Suppressor macrophage treated with lipopolysaccharide for 4 hours (primary cell): ENCODE data around the gene PRIMPOL.
"Not testable (repeated sequence)": the region's sequence is repeated elsewhere in the genome, so short reads cannot be mapped to it uniquely, and the experiment has no call there.

Experiments
- DNase-seq: peaks from one replicate; pipeline ENCODE4 v3.0.0-alpha.2; 2020

The PRIMPOL gene

GRCh38 chr4:184649026-184649970 lies at the start of gene PRIMPOL, which contains the start of gene CASP3:
PRIMPOL (plus strand) TSS chr4:184649738; CDS start chr4:184657141, 7,403 bp downstream.
CASP3 (minus strand) TSS chr4:184649447; CDS start chr4:184638453, 10,994 bp downstream.
- peak; percentile 98 for DNase-seq

- not testable (repeated sequence) for DNase-seq
Measured at GRCh38 chr4:184600982-184601381, 48.6 kb upstream of the PRIMPOL start.

DNA sequence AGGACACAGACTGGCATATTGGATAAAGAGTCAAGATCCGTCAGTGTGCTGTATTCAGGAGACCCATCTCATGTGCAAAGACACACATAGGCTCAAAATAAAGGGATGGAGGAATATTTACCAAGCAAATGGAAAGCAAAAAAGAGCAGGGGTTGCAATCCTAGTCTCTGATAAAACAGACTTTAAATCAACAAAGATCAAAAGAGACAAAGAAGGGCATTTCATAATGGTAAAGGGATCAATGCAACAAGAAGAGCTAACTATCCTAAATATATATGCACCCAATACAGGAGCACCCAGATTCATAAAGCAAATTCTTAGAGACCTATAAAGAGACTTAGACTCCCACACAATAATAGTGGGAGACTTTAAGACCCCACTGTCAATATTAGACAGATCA lies 46.7 kb upstream of the PRIMPOL start:
- DNase-seq, result not testable (repeated sequence)

GRCh38 chr4:184607429-184607828 lies 42.1 kb upstream of the PRIMPOL start:
- not testable (repeated sequence) for DNase-seq

DNA sequence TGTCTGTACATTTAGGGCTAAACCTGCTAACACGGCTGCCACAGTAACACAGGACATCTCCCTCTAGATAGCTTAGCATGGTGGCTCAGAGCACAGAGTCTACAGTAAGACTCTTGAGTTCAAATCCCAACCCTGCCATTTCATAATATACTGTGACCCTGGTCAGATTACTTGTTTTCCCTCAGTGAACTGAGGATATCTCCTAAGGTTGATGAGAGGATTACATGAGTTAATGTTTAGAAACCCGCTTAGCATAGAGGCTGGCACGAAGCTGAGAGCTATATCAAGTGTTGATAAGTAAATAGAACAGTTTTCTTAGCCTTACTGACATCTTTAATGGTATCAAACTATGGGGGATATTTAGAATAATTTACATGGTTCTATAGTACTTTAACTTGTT lies 37.5 kb upstream of the PRIMPOL start:
- DNase-seq, result no peak

DNA sequence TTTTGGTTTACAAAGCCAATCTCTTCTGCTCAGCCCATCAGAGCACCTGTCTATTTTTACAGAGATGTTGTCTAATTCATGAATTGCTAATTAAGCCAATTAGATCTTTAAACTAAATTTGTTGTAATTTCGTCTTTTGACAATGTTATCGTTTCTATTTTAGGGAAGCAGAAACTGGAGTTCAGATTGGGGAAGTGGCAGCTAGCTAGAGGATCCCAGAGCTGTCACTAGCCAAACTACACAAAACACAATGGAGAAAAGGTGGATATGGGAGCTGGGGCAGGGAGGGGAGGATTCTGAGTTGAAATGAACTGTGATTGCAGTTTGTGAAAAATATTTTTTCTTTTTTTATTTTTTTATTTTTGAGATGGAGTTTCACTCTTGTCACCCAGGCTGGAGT lies 36.1 kb upstream of the PRIMPOL start:
- peak; percentile 31 for DNase-seq

- DNase-seq, result no peak
Measured at GRCh38 chr4:184614509-184614908, 35.0 kb upstream of the PRIMPOL start.

DNA sequence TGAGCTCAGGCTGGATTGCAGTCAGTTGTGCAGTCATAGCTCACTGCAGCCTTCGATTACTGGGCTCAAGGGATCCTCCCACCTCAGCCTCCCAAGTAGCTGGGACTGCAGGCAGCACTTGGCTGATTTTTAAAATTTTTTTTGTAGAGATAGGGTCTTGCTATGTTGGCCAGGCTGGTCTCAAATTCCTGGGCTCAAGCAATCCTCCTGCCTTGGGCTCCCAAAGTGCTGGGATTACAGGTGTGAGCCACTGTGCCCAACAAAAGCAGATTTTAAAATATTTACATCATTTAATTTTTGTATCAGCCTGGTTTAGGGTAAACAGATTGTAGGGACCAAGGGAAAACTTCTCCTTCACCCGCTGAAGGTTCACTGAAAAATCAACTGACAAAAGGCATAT lies 33.4 kb upstream of the PRIMPOL start:
- not testable (repeated sequence) for DNase-seq

DNA sequence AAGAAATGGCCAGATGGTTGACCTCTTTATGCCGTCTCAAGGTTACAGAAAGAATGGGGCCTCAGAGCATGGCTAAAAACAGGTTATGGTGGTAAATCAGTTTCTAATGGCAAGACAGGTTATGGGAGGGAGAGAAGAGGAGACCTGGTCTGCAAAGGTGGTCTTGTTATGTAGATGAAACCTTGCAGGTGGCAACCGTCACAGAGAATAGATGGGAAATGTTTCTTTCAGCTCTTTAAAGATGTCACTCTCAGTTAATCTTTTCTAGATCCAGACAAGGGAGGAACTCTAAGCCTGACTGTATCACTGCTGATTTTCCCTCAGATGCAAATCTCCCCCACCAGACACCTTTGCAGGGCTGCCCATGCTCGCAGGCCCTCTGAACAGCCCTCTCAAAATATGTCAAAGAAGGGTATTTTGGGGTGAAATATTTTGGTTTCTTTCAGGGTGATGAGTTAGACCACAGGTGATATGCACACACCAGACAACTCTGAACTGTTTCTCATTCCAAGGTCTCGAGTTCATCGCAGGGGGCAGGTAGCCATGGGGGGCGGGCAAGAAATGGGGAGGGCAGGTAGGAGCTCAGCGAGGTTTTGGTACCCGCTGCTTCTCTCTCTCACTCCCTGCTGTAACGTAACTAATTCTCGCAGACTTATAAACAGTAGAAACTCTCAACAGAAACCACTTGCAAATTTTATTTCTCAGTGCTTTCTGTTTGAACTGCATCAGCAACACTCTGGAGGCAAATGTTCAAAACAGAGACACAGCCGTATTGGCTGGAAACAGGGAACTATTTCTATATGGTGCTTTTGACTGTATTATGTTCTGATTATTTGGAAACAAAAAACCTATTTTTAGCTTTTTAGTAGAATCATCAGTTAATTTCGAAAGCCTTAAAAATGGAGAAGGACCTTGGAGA lies 32.6 kb upstream of the PRIMPOL start:
- DNase-seq, result peak; percentile 70

DNA sequence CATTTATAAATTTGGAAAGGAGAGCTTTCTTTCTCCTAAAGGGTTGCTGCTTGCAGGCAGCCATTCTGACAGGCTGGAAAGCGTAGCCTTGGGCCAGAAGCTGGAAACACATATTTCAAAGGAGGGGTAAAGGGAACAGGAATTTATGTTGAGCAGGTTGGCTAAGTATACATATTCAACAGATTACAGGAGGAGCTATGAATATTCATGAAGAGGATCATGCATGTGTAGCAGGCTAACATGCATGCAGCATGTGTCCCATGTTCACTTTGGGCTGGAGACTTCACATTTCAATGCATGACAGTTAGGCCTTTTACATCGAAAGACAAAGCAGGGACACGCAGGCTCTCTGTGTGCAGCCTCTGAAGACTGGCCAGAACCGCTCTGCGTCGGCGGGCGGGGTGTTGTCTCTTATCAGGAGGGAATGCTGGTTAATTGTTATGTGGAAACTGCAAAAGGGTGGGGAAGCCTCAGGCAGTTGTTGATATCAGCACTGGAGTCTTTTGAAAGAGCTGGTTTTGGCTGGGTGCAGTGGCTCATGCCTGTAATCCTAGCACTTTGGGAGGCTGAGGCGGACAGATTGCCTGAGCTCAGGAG lies 31.8 kb upstream of the PRIMPOL start:
- DNase-seq, result peak; percentile 26

DNA sequence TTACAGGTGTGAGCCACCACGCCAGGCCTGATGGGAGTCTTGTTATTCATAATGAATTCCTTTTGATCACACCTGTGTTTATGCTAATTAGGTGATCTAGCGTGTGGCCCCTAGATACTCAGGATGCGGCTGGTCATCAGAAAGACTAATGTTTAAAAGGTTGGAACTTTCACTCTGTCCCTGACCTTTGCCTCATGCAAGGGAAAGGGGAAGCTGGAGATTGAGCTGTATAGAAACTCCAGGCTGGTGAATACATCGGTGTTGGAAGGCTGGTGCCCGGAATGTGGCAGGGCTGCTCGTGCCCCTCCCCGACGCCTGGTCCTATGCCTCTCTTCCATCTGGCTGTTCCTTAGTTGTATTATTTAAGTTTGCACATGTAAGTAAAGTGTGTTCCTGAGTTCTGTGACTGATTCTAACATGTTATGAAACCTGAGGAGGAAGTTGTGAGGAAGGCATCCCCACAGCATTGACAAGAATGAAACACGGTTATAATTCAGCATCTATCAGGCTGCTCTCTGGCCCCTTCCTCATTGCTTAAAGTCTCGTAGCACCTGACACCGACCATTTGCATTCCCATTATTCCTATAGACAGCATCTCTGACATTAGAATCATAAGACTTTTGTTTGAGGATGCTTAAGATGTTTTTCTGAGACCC lies 29.2 kb upstream of the PRIMPOL start:
- peak; percentile 65 for DNase-seq

DNA sequence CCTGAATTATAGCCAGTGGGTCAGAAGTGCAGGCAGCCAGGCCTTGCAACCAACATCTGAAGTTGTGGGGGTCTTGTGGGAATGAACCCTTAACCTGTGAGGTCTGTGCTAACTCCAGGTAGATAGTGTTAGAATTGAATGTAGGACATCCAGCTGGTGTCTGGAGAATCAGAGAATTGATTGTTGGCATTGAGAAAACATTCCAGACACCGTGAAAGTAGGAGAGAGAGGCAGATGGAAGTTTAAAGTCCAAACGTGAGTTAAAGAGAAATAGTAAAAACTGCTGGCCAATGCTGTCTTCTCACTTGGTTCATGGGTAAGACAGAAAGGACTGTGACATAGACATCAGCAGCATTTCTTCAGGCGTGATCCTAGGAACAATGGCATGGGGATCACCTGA lies 28.0 kb upstream of the PRIMPOL start:
- no peak for DNase-seq

GRCh38 chr4:184624504-184624903 lies 25.0 kb upstream of the PRIMPOL start:
- DNase-seq, result not testable (repeated sequence)

DNA sequence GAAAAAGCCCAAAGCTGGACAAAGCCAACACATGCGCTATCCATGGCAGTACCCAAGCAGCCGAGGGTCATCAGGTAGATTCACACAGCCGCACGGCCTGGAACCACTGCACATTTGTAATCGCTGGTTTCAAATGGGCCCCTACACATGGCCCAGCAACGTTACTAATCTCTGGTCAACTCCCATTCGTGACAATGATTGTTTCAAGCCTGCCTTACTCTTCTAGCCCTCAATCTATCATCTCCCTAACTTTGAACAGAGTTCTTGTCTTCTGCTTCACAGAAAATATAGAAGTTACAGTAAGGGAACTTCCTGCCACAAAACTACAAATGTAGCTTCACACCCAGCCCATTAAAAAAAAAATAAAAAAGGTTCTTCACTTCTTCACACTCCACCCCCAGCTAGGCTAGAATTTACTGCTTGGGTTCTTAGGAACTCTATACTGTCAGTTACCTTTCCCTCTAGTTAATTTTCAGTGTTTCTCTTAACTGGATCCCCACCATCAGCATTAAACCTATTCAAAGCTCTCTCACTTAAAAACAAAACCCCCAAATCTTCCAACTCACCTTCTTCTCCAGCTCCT lies 24.5 kb upstream of the PRIMPOL start:
- DNase-seq, result no peak

DNA sequence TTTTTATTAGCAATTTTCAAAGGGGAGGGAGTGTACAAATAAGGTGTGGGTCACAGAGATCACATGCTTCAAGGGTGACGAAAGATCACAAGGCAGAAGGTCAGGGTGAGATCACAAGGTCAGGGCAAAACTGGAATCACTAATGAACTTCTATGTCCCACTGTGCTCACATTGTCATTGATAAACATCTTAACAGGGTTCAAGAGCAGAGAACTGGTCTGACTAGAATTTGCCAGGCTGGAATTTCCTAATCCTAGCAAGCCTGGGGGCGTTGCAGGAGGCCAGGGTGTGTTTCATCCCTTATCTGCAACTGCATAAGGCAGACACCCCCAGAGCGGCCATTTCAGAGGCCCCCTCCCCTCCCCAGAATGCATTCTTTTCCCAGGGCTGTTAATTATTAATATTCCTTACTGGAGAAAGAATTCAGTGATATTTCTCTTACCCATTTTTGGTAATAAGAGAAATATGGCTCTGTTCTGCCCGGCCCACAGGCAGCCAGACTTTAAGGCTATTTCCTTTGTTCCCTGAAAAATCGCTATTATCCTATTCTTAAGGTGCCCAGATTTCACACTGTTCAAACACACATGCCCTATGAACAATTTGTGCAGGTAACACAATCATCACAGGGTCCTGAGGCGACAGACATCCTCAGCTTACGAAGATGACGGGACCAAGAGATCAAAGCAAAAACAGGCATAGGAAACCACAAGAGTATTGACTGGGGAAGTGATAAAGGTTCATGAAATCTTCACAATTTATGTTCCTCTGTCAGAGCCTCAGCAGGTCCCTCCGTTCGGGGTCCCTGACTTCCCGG lies 23.5 kb upstream of the PRIMPOL start:
- peak; percentile 21 for DNase-seq

- no peak for DNase-seq
Measured at GRCh38 chr4:184628103-184628502, 21.4 kb upstream of the PRIMPOL start.

GRCh38 chr4:184632842-184633241 lies 16.7 kb upstream of the PRIMPOL start:
- no peak for DNase-seq

DNA sequence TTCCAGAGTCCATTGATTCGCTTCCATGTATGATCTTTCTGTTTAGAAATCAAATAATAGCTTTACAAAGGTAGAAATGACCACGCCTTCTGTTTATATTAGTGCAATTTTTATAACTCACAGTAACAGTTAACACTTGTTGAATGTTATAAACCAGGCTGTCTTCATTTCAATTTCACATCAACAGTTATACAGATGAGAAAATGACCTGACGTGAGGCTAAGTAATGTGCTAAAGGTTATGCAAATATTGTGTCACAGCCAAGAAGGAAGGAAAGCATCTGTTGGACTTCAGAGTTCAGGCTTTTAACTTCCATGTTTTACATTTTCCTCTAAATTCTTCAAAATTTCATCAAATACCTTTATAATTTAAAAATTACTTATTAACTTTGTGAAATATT lies 14.2 kb upstream of the PRIMPOL start:
- no peak for DNase-seq

- no peak for DNase-seq
Measured at GRCh38 chr4:184636144-184636543, 13.4 kb upstream of the PRIMPOL start.

- DNase-seq, result no peak
Measured at GRCh38 chr4:184636897-184637296, 12.6 kb upstream of the PRIMPOL start.

GRCh38 chr4:184641022-184641421 lies 8.5 kb upstream of the PRIMPOL start:
- DNase-seq, result no peak
